ENCODE measurements around the gene INKA1. TPM values are rescaled to one million over a fixed set of nuclear protein-coding genes. Genes with fewer than 3 reads are reported as not detected.

INKA1 gene
- total RNA-seq, 1 donor: 1.5 TPM

GRCh38 chr3:49794431-49794830, 8.6 kb upstream of the INKA1 start:
- no peak overlapping the region for H3K4me3 ChIP-seq (ENCODE audit: low read length)
- no peaks in the 10 kb centered on the region for H3K27me3 ChIP-seq (ENCODE audit: insufficient read depth, low read length)
- no peaks in the 10 kb centered on the region for H3K4me1 ChIP-seq (ENCODE audit: insufficient read depth, low read length)
- no peaks in the 10 kb centered on the region for H3K9me3 ChIP-seq (ENCODE audit: low read depth, low read length)

- no peaks in the 10 kb centered on the region for H3K4me1 ChIP-seq (ENCODE audit: insufficient read depth, low read length)
- H3K4me3 ChIP-seq (ENCODE audit: low read length): no peak overlapping the region
- H3K9me3 ChIP-seq (ENCODE audit: low read depth, low read length): no peaks in the 10 kb centered on the region
Observed at GRCh38 chr3:49794926-49795905, 7.8 kb upstream of the INKA1 start.

GRCh38 chr3:49799105-49799504, 4.0 kb upstream of the INKA1 start:
- no peaks in the 10 kb centered on the region for H3K9me3 ChIP-seq (ENCODE audit: low read depth, low read length)
- no peak overlapping the region for H3K4me3 ChIP-seq (ENCODE audit: low read length)
- no peaks in the 10 kb centered on the region for H3K27me3 ChIP-seq (ENCODE audit: insufficient read depth, low read length)
- H3K4me1 ChIP-seq (ENCODE audit: insufficient read depth, low read length): peaks cover 13% of the 10 kb centered on the region

More at GRCh38 chr3:49794926-49795905, 7.8 kb upstream of the INKA1 start:
- H3K27me3 ChIP-seq (ENCODE audit: insufficient read depth, low read length): no peaks in the 10 kb centered on the region

- Histone ChIP-seq H3K4me3 (ENCODE audit: low read length) (no peak within 1 kb of the TSS), H3K27me3 (ENCODE audit: insufficient read depth, low read length) (no peaks in the 10 kb centered on the region), H3K4me1 (ENCODE audit: insufficient read depth, low read length) (peaks cover 19% of the 10 kb centered on the region), H3K9me3 (ENCODE audit: low read depth, low read length) (no peaks in the 10 kb centered on the region)
Observed at GRCh38 chr3:49799761-49800160, 3.3 kb upstream of the INKA1 start, which contains the start of gene CDHR4. CDHR4 (minus strand) TSS chr3:49799873; CDS start chr3:49799812, 61 bp downstream.

- Histone ChIP-seq H3K9me3 (ENCODE audit: low read depth, low read length) (no peaks in the 10 kb centered on the region), H3K27me3 (ENCODE audit: insufficient read depth, low read length) (no peaks in the 10 kb centered on the region), H3K4me1 (ENCODE audit: insufficient read depth, low read length) (peaks cover 32% of the 10 kb centered on the region), H3K4me3 (ENCODE audit: low read length) (no peak overlapping the region)
Observed at GRCh38 chr3:49801160-49801559, 1.9 kb upstream of the INKA1 start.

GRCh38 chr3:49803465-49804140, 542 bp downstream of the INKA1 start:
- no peaks in the 10 kb centered on the region for H3K9me3 ChIP-seq (ENCODE audit: low read depth, low read length)
- no peaks in the 10 kb centered on the region for H3K27me3 ChIP-seq (ENCODE audit: insufficient read depth, low read length)
- H3K4me3 ChIP-seq (ENCODE audit: low read length): peak overlapping the region; percentile 88
- H3K4me1 ChIP-seq (ENCODE audit: insufficient read depth, low read length): peaks cover 53% of the 10 kb centered on the region

- no peaks in the 10 kb centered on the region for H3K27me3 ChIP-seq (ENCODE audit: insufficient read depth, low read length)
- peaks cover 54% of the 10 kb centered on the region for H3K4me1 ChIP-seq (ENCODE audit: insufficient read depth, low read length)
- no peaks in the 10 kb centered on the region for H3K9me3 ChIP-seq (ENCODE audit: low read depth, low read length)
- H3K4me3 ChIP-seq (ENCODE audit: low read length): no peak overlapping the region
Observed at GRCh38 chr3:49804141-49805041, 1.3 kb downstream of the INKA1 start.

GRCh38 chr3:49805367-49805782, 2.3 kb downstream of the INKA1 start:
- no peaks in the 10 kb centered on the region for H3K27me3 ChIP-seq (ENCODE audit: insufficient read depth, low read length)
- H3K9me3 ChIP-seq (ENCODE audit: low read depth, low read length): no peaks in the 10 kb centered on the region
- peaks cover 58% of the 10 kb centered on the region for H3K4me1 ChIP-seq (ENCODE audit: insufficient read depth, low read length)
- no peak overlapping the region for H3K4me3 ChIP-seq (ENCODE audit: low read length)

- Histone ChIP-seq H3K4me1 (ENCODE audit: insufficient read depth, low read length) (peaks cover 58% of the 10 kb centered on the region), H3K4me3 (ENCODE audit: low read length) (no peak overlapping the region), H3K9me3 (ENCODE audit: low read depth, low read length) (no peaks in the 10 kb centered on the region), H3K27me3 (ENCODE audit: insufficient read depth, low read length) (no peaks in the 10 kb centered on the region)
Observed at GRCh38 chr3:49805897-49806701, 3.0 kb downstream of the INKA1 start.

GRCh38 chr3:49806850-49807249, 3.8 kb downstream of the INKA1 start:
- Histone ChIP-seq H3K4me1 (ENCODE audit: insufficient read depth, low read length) (peaks cover 58% of the 10 kb centered on the region), H3K27me3 (ENCODE audit: insufficient read depth, low read length) (no peaks in the 10 kb centered on the region), H3K4me3 (ENCODE audit: low read length) (no peak overlapping the region), H3K9me3 (ENCODE audit: low read depth, low read length) (no peaks in the 10 kb centered on the region)

- peaks cover 62% of the 10 kb centered on the region for H3K4me1 ChIP-seq (ENCODE audit: insufficient read depth, low read length)
- no peaks in the 10 kb centered on the region for H3K27me3 ChIP-seq (ENCODE audit: insufficient read depth, low read length)
- H3K4me3 ChIP-seq (ENCODE audit: low read length): no peak overlapping the region
- H3K9me3 ChIP-seq (ENCODE audit: low read depth, low read length): no peaks in the 10 kb centered on the region
Observed at GRCh38 chr3:49807431-49808114, 4.5 kb downstream of the INKA1 start.

GRCh38 chr3:49812916-49813496, 9.9 kb downstream of the INKA1 start:
- Histone ChIP-seq H3K27me3 (ENCODE audit: insufficient read depth, low read length) (no peaks in the 10 kb centered on the region), H3K9me3 (ENCODE audit: low read depth, low read length) (no peaks in the 10 kb centered on the region), H3K4me3 (ENCODE audit: low read length) (peak overlapping the region; percentile 42), H3K4me1 (ENCODE audit: insufficient read depth, low read length) (peaks cover 30% of the 10 kb centered on the region)

- no peaks in the 10 kb centered on the region for H3K27me3 ChIP-seq (ENCODE audit: insufficient read depth, low read length)
- peaks cover 28% of the 10 kb centered on the region for H3K4me1 ChIP-seq (ENCODE audit: insufficient read depth, low read length)
- peak within 1 kb of the TSS; percentile 42 for H3K4me3 ChIP-seq (ENCODE audit: low read length)
- H3K9me3 ChIP-seq (ENCODE audit: low read depth, low read length): no peaks in the 10 kb centered on the region
Observed at GRCh38 chr3:49813497-49814174, 10.6 kb downstream of the INKA1 start, which contains the start of gene UBA7. UBA7 (minus strand) TSS chr3:49813953; CDS start chr3:49813787, 166 bp downstream.

Measured in mononuclear cell (primary cell).